Rectal smooth muscle tissue (tissue), 1 donor: ENCODE measurements around the gene SLX1B.
"Not testable (repeated sequence)": the region's sequence is repeated elsewhere in the genome, so short reads cannot be mapped to it uniquely, and the experiment has no call there.

ENCODE experiments used
- H3K27ac ChIP-seq: one replicate; pipeline ENCODE4 v1.7.0; 2013; ENCODE audit warnings: low read depth, low read length, inconsistent platforms
- H3K27me3 ChIP-seq: one replicate; pipeline ENCODE4 v1.7.0; 2013; ENCODE audit warnings: low read length; ENCODE audit not compliant: control insufficient read depth, insufficient read depth
- H3K36me3 ChIP-seq: one replicate; pipeline ENCODE4 v1.7.0; 2013; ENCODE audit warnings: low read length; ENCODE audit not compliant: control insufficient read depth, insufficient read depth
- H3K4me1 ChIP-seq: one replicate; pipeline ENCODE4 v1.7.0; 2013; ENCODE audit warnings: low read length; ENCODE audit not compliant: control insufficient read depth, insufficient read depth
- H3K4me3 ChIP-seq: one replicate; pipeline ENCODE4 v1.7.0; 2013; ENCODE audit warnings: low read length
- H3K9ac ChIP-seq: one replicate; pipeline ENCODE4 v1.7.0; 2013; ENCODE audit warnings: low read length

SLX1B gene

DNA sequence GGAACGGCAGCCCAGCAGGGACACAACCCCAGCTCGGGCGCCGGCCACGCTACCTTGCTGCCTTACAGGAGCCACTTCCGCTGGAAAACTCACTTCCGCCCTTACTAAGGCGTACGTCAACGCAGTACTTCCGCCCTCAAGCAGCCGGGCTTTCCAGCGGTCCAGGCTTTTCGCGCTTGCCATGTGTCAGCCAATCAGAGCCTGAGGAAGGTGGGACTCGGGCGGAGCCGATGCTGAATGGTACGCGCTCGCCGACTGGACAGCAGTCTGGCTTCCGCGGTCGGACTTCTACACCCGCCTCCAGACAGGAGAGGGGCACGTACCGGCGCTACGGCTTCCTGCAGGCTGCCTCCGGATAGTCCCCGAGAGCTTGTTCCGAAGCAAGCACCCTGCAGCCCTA is at the start of gene SLX1B, which contains the start of gene BOLA2:
SLX1B (plus strand) TSS at position 265 of the 400 bp plus-strand sequence.
BOLA2 (minus strand) TSS at position 83 of the 400 bp plus-strand sequence. CDS start 98 bp downstream, outside the sequence.
- H3K4me3 ChIP-seq, H3K27ac ChIP-seq, H3K27me3 ChIP-seq, H3K4me1 ChIP-seq, H3K36me3 ChIP-seq, H3K9ac ChIP-seq: not testable (repeated sequence)

GRCh38 chr16:29405249-29405648 is 49.1 kb upstream of the SLX1B start:
- H3K4me1 ChIP-seq, H3K27me3 ChIP-seq, H3K4me3 ChIP-seq, H3K9ac ChIP-seq, H3K36me3 ChIP-seq, H3K27ac ChIP-seq: not testable (repeated sequence)

DNA sequence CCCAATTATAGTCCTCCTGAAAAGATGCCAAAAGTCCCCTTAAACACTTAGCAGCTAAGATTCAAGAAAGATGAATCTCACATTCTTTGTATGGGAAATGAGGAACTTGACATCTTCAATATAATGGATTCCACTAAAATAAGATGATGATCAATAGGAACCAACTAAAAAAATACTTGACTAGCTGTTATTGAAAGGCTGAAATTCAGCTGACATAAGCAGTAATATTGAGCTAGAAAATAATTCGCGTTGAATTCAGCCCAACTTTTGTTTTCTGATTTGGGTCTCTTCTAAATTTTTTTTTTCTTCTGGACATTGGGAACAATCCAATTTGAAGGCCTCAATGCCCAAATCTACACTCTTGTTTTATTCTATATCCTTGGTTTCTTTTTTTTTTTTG is 30.7 kb upstream of the SLX1B start:
- H3K36me3 ChIP-seq, H3K9ac ChIP-seq, H3K27ac ChIP-seq, H3K4me3 ChIP-seq, H3K4me1 ChIP-seq, H3K27me3 ChIP-seq: not testable (repeated sequence)

GRCh38 chr16:29425390-29425789 is 28.9 kb upstream of the SLX1B start:
- H3K27ac ChIP-seq, H3K4me1 ChIP-seq, H3K27me3 ChIP-seq, H3K4me3 ChIP-seq, H3K9ac ChIP-seq, H3K36me3 ChIP-seq: not testable (repeated sequence)

GRCh38 chr16:29453754-29454153 is 579 bp upstream of the SLX1B start:
- H3K27ac ChIP-seq, H3K36me3 ChIP-seq, H3K9ac ChIP-seq, H3K4me3 ChIP-seq, H3K4me1 ChIP-seq, H3K27me3 ChIP-seq: not testable (repeated sequence)

- not testable (repeated sequence) for H3K4me3 ChIP-seq, H3K4me1 ChIP-seq, H3K27ac ChIP-seq, H3K27me3 ChIP-seq, H3K36me3 ChIP-seq, H3K9ac ChIP-seq
These were observed 495 bp downstream of the SLX1B start for GRCh38 chr16:29454828-29455227.

DNA sequence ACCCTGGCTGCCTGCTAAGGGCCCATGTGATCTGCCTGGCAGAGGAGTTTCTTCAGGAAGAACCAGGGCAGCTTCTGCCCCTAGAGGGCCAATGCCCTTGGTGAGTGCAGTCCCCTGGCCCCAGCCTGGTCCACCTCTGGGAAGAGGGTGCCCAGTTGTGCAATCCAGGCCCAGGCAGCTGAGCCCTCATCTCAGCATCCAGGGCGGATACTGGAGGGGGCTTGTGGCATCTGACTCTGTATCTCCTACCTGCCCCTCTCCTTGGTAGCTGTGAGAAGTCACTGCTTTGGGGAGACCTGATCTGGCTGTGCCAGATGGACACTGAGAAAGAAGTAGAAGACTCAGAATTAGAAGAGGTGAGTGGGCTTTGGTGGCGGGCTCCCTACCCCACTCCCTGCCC is 3.3 kb downstream of the SLX1B start:
- H3K9ac ChIP-seq, H3K36me3 ChIP-seq, H3K4me1 ChIP-seq, H3K27me3 ChIP-seq, H3K27ac ChIP-seq, H3K4me3 ChIP-seq: not testable (repeated sequence)

DNA sequence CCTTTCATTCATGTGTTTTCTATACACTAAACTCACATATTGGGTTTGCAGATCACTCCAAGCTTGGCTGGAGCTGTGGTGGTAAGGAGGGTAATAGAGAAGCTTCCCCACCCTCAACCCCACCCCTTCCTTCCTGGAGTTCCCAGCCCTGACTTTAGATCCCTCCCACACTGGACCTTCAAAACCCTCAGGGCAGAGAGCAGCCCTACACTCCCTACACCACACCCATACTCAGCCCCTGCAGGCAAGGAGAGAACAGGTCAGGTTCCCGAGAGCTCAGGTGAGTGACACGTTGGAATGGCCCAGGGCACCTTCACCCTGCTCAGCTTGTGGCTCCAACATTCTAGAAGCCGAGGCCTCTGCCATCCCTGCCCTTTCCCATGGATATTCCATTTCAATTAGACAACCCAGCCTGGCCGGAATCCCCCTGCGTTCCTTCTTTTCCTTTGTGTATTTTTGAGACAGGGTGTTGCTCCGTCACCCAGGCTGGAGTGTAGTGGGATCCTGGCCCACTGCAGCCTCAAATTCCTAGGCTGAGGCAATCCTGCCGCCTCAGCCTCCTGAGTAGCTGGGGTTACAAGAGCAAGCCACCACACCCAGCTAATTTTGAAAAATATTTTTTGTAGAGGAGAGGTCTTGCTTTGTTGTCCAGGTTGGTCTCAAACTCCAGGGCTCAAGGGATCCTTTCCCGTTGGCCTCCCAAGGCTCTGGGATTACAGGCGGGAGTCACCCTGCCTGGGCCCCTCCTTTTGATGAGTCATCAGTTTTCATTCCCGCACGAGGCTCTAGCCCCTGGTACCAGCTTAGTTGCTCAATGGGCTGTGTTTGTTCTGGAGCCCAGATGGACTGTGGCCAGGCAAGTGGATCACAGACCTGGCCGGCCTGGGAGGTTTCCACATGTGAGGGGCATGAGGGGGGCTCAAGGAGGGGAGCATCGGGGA is 5.6 kb downstream of the SLX1B start, which contains the start of gene SULT1A4:
SULT1A4 (plus strand) TSS at position 208 of the 941 bp plus-strand sequence. CDS start 1,473 bp downstream, outside the sequence.
- H3K9ac ChIP-seq, H3K27ac ChIP-seq, H3K4me1 ChIP-seq, H3K36me3 ChIP-seq, H3K4me3 ChIP-seq, H3K27me3 ChIP-seq: not testable (repeated sequence)

DNA sequence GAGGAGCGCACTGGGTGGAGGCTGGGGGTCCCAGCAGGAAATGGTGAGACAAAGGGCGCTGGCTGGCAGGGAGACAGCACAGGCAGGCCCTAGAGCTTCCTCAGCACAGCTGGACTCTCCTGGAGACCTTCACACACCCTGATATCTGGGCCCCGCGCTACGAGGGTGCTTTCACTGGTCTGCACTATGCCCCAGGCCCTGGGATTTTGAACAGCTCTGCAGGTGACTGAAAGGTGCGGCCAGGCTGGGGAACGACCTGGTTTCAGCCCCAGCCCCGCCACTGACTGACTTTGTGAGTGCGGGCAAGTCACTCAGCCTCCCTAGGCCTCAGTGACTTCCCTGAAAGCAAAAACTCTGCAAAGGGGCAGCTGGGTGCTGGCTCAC is 6.3 kb downstream of the SLX1B start:
- H3K27ac ChIP-seq, H3K4me1 ChIP-seq, H3K36me3 ChIP-seq, H3K9ac ChIP-seq, H3K4me3 ChIP-seq, H3K27me3 ChIP-seq: not testable (repeated sequence)

DNA sequence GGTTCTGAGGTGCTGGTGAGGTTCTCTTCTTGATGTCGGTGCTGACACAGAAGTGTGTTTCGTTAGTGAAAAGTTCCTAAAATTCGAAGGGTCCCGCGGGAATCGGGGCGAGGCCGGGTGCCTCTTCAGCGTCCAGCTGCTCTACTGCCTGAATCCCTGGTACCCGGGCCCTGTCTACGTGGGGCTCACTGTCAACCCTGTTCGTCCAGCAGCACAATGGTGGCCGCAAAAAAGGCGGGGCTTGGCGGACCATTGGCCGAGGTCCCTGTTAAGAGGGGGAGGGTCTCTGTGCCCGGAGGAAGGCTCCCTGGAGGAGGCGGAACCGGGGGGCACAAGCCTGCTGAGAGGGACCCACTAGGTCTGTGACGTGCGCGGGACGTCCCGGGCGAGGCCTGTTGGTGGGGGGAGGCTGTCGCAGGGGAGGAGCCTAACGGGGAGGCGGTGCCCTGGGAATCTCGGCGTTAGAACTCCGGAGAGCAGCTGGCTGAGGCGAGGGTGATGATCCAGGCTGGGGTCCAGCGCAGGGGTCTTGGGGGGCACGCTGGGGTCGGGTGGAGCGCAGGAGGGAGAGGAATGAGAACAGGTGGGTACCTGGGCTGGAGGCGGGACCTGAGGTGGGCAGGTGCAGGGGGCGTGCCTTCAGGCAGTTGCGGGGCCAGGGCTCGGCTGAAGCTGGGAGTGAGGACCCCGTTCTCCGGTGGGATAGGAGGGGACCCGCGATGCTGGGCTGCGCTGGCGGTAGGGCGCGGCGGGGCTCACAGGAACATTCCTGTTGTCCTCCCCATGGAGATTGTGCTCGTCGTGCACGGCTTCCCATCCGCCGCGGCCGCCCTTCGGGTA is 11.9 kb downstream of the SLX1B start:
- not testable (repeated sequence) for H3K27me3 ChIP-seq, H3K36me3 ChIP-seq, H3K4me3 ChIP-seq, H3K9ac ChIP-seq, H3K27ac ChIP-seq, H3K4me1 ChIP-seq

GRCh38 chr16:29466904-29467303 is 12.6 kb downstream of the SLX1B start:
- not testable (repeated sequence) for H3K27ac ChIP-seq, H3K27me3 ChIP-seq, H3K9ac ChIP-seq, H3K4me3 ChIP-seq, H3K36me3 ChIP-seq, H3K4me1 ChIP-seq

- not testable (repeated sequence) for H3K27me3 ChIP-seq, H3K4me1 ChIP-seq, H3K9ac ChIP-seq, H3K36me3 ChIP-seq, H3K4me3 ChIP-seq, H3K27ac ChIP-seq
These were observed 13.5 kb downstream of the SLX1B start for GRCh38 chr16:29467654-29468366.
